Stimulated activated naive CD8-positive, alpha-beta T cell treated with anti-CD3 and anti-CD28 coated beads, Interleukin-15, Interleukin-2, amounts not matched to agents 100 ng/mL and 50 ng/mL, for 24 hours (primary cell): Measurements from ENCODE around the gene KIAA1217.
A peak's percentile ranks its signal among the peaks of the same experiment; 100 is the strongest.

ENCODE experiments used
- H3K27ac Mint-ChIP-seq: one replicate; pipeline ENCODE4 v1.8.0; 2021; ENCODE audit warnings: mild to moderate bottlenecking, mixed read lengths
- H3K27me3 Mint-ChIP-seq: one replicate; pipeline ENCODE4 v1.8.0; 2021; ENCODE audit warnings: mixed read lengths
- H3K36me3 Mint-ChIP-seq: one replicate; pipeline ENCODE4 v1.8.0; 2021; ENCODE audit warnings: low read depth, mixed read lengths
- H3K4me1 Mint-ChIP-seq: one replicate; pipeline ENCODE4 v1.8.0; 2021; ENCODE audit warnings: low read depth, mixed read lengths
- H3K4me3 Mint-ChIP-seq: one replicate; pipeline ENCODE4 v1.8.0; 2021; ENCODE audit warnings: mild to moderate bottlenecking, mixed read lengths
- H3K9me3 Mint-ChIP-seq: one replicate; pipeline ENCODE4 v1.8.0; 2021; ENCODE audit warnings: mixed read lengths

KIAA1217 gene

GRCh38 chr10:24208661-24209431, at the start of gene KIAA1217:
KIAA1217 (plus strand) TSS chr10:24209138; CDS start chr10:24209194, 56 bp downstream.
- Mint-ChIP-seq H3K27me3 (peaks cover 57% of the 10 kb centered on the region), H3K36me3 (no peaks in the 10 kb centered on the region), H3K4me3 (peak within 1 kb of the TSS; percentile 76), H3K4me1 (peaks cover 35% of the 10 kb centered on the region), H3K9me3 (peaks cover 3% of the 10 kb centered on the region), H3K27ac (peak within 1 kb of the TSS; percentile 88)

GRCh38 chr10:24162206-24162985, 46.5 kb upstream of the KIAA1217 start:
- no peaks in the 10 kb centered on the region for H3K27me3 Mint-ChIP-seq
- H3K9me3 Mint-ChIP-seq: peaks cover 2% of the 10 kb centered on the region
- no peak overlapping the region for H3K27ac Mint-ChIP-seq
- H3K36me3 Mint-ChIP-seq: no peaks in the 10 kb centered on the region
- H3K4me1 Mint-ChIP-seq: no peaks in the 10 kb centered on the region
- no peak overlapping the region for H3K4me3 Mint-ChIP-seq

GRCh38 chr10:24163485-24163884, 45.5 kb upstream of the KIAA1217 start:
- no peak overlapping the region for H3K4me3 Mint-ChIP-seq
- H3K27ac Mint-ChIP-seq: no peak overlapping the region
- no peaks in the 10 kb centered on the region for H3K27me3 Mint-ChIP-seq
- H3K36me3 Mint-ChIP-seq: no peaks in the 10 kb centered on the region
- H3K4me1 Mint-ChIP-seq: no peaks in the 10 kb centered on the region
- no peaks in the 10 kb centered on the region for H3K9me3 Mint-ChIP-seq

- Mint-ChIP-seq H3K27me3 (no peaks in the 10 kb centered on the region), H3K36me3 (no peaks in the 10 kb centered on the region), H3K27ac (no peak overlapping the region), H3K4me3 (no peak overlapping the region), H3K4me1 (no peaks in the 10 kb centered on the region), H3K9me3 (no peaks in the 10 kb centered on the region)
Observed at GRCh38 chr10:24168258-24169170, 40.4 kb upstream of the KIAA1217 start.

DNA sequence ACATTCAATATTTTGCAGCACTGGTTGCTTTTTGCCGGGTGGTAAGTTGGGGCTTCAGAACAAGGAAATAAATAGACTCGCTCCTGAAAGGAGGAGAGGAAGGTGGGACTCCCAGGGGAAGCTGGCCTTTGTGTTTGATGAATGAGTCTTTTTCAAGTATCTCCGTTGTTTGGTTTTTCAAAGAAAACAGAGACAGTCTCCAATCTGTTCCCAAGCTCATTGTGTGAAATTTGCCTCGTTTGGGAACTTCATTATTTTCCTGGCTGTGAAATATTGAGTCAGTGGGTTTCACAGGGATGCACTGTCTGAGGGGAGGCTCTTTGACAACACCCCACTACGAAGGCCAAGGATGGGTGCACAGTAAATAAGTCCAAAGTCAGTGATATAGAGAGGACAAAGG, 38.7 kb upstream of the KIAA1217 start:
- H3K9me3 Mint-ChIP-seq: peaks cover 7% of the 10 kb centered on the region

GRCh38 chr10:24172909-24173308, 36.0 kb upstream of the KIAA1217 start:
- no peaks in the 10 kb centered on the region for H3K4me1 Mint-ChIP-seq
- no peaks in the 10 kb centered on the region for H3K36me3 Mint-ChIP-seq
- peaks cover 12% of the 10 kb centered on the region for H3K9me3 Mint-ChIP-seq

More for the DNA sequence above, 38.7 kb upstream of the KIAA1217 start:
- Mint-ChIP-seq H3K27me3 (no peaks in the 10 kb centered on the region), H3K4me3 (no peak overlapping the region), H3K27ac (no peak overlapping the region), H3K4me1 (no peaks in the 10 kb centered on the region), H3K36me3 (no peaks in the 10 kb centered on the region)

GRCh38 chr10:24174014-24174413, 34.9 kb upstream of the KIAA1217 start:
- H3K9me3 Mint-ChIP-seq: peaks cover 18% of the 10 kb centered on the region
- no peak overlapping the region for H3K27ac Mint-ChIP-seq
- no peak overlapping the region for H3K4me3 Mint-ChIP-seq
- H3K36me3 Mint-ChIP-seq: no peaks in the 10 kb centered on the region
- H3K4me1 Mint-ChIP-seq: no peaks in the 10 kb centered on the region
- no peaks in the 10 kb centered on the region for H3K27me3 Mint-ChIP-seq

More at GRCh38 chr10:24172909-24173308, 36.0 kb upstream of the KIAA1217 start:
- no peaks in the 10 kb centered on the region for H3K27me3 Mint-ChIP-seq
- H3K27ac Mint-ChIP-seq: no peak overlapping the region
- H3K4me3 Mint-ChIP-seq: no peak overlapping the region

- no peak overlapping the region for H3K27ac Mint-ChIP-seq
- H3K4me3 Mint-ChIP-seq: no peak overlapping the region
- peaks cover 21% of the 10 kb centered on the region for H3K9me3 Mint-ChIP-seq
- no peaks in the 10 kb centered on the region for H3K36me3 Mint-ChIP-seq
- no peaks in the 10 kb centered on the region for H3K4me1 Mint-ChIP-seq
- H3K27me3 Mint-ChIP-seq: peaks cover 4% of the 10 kb centered on the region
Observed at GRCh38 chr10:24176658-24177057, 32.3 kb upstream of the KIAA1217 start.

DNA sequence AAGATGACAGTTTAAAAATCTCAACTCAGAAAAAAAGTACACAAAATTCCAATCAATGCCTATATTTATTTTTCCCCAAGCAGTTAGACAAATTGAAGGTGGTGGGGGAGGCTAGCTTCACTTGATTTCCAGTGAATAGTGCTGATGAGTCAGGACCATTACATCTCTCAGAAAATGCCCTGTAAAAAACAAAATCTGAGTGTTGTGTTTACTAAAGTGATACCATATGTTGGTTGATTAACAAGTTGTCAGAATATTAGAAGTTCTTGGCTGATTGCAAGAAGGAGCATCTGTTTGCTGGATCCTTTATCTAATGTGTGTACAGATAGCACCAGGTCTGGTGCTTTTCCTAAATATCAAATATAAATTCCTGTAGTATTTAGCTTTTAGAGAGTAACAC, 31.3 kb upstream of the KIAA1217 start:
- Mint-ChIP-seq H3K36me3 (no peaks in the 10 kb centered on the region), H3K4me3 (no peak overlapping the region), H3K9me3 (peaks cover 21% of the 10 kb centered on the region), H3K27ac (no peak overlapping the region), H3K27me3 (peaks cover 4% of the 10 kb centered on the region), H3K4me1 (no peaks in the 10 kb centered on the region)

DNA sequence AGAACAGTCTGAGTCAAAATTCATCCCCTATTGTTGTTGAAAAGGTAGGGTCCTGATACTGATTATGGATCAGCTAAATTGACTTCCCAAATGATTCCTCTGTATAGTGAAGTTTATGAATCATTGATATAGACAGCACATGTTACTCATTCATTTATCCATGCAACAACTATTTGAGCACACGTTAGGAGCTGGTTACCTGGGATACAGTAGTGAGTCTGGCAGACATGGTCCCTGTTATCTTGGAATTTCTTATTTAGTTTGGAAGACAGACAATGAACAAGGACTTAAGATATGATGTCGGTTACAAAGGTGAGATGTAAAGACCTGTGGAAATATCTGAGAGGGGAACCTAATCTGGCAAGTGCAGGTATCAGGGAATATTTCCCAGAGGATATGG, 28.0 kb upstream of the KIAA1217 start:
- peaks cover 8% of the 10 kb centered on the region for H3K27me3 Mint-ChIP-seq
- H3K4me1 Mint-ChIP-seq: no peaks in the 10 kb centered on the region
- no peak overlapping the region for H3K4me3 Mint-ChIP-seq
- H3K36me3 Mint-ChIP-seq: no peaks in the 10 kb centered on the region
- H3K9me3 Mint-ChIP-seq: peaks cover 9% of the 10 kb centered on the region
- H3K27ac Mint-ChIP-seq: no peak overlapping the region

DNA sequence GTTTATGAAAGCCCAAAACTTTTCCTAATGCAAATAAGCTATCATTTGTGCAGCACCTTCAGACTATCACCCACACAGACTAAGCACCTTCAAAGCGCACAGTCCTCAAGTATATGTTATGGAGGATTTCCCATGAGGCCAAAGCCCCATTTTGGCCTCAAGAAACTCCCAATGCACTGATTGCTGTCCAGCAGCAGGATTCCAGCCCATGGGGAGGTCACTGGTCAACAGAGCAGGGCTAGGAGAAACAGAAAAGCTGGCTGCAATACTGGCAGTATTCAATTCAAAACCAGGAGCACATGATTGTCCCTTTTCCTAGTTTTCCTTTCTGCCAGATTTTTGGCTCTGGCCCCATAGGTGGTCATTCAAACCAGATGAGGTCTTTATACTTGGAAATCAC, 24.5 kb upstream of the KIAA1217 start:
- H3K27ac Mint-ChIP-seq: no peak overlapping the region
- H3K27me3 Mint-ChIP-seq: peaks cover 13% of the 10 kb centered on the region
- H3K36me3 Mint-ChIP-seq: no peaks in the 10 kb centered on the region
- H3K4me1 Mint-ChIP-seq: no peaks in the 10 kb centered on the region
- H3K9me3 Mint-ChIP-seq: peaks cover 3% of the 10 kb centered on the region
- no peak overlapping the region for H3K4me3 Mint-ChIP-seq

DNA sequence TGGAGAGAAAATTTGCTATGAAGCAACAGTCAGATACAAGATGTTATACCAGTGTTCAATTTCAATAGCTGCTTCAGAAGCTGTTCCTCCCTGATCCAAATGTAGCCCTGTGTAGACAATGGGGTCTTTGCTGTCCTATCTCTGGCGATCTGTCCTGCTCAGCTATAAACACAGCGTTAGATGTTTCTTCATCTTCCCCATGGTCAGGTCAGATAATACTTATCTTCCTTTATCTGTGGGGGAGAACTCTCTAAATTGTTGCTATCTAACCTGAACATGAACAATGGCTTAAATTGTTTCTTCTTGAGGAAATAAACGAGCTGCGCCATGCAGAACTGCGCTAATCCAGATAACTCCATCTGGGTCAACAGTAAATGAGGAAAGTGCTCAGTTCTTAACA, 15.6 kb upstream of the KIAA1217 start:
- H3K27me3 Mint-ChIP-seq: peaks cover 10% of the 10 kb centered on the region
- no peak overlapping the region for H3K27ac Mint-ChIP-seq
- no peaks in the 10 kb centered on the region for H3K36me3 Mint-ChIP-seq
- H3K4me3 Mint-ChIP-seq: no peak overlapping the region
- H3K9me3 Mint-ChIP-seq: no peaks in the 10 kb centered on the region
- H3K4me1 Mint-ChIP-seq: no peaks in the 10 kb centered on the region

DNA sequence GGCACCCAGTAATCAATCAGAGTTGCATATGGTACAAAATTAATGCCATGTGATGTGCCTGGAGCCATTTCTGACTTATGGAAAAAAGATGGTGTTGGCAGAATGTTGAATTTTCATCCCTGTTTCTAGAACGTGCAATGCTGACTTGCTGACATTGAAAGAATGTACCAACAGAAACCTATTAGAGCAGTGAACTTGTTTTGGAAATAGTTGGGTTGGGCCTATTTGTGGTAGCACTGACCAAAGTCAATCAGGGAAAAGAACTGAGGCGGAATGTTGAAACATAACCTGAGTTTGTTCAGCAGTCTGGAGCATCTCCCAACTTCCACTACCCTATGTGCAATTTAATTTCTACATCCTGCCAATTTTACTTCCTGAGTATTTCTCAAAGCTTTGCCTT, 11.7 kb upstream of the KIAA1217 start:
- Mint-ChIP-seq H3K4me3 (no peak overlapping the region), H3K9me3 (no peaks in the 10 kb centered on the region), H3K36me3 (no peaks in the 10 kb centered on the region), H3K27ac (no peak overlapping the region), H3K4me1 (no peaks in the 10 kb centered on the region), H3K27me3 (peaks cover 15% of the 10 kb centered on the region)

- Mint-ChIP-seq H3K27me3 (peaks cover 38% of the 10 kb centered on the region), H3K36me3 (no peaks in the 10 kb centered on the region), H3K4me3 (no peak overlapping the region)
Observed at GRCh38 chr10:24201503-24202180, 7.3 kb upstream of the KIAA1217 start.

More at GRCh38 chr10:24201503-24202180, 7.3 kb upstream of the KIAA1217 start:
- no peak overlapping the region for H3K27ac Mint-ChIP-seq
- peaks cover 9% of the 10 kb centered on the region for H3K4me1 Mint-ChIP-seq
- no peaks in the 10 kb centered on the region for H3K9me3 Mint-ChIP-seq
